PC-9 (cell line): ENCODE results near the gene ICAM2. TPM values are rescaled to one million over a fixed set of nuclear protein-coding genes. Genes with fewer than 3 reads are reported as not detected.
"Not testable (repeated sequence)": the region's sequence is repeated elsewhere in the genome, so short reads cannot be mapped to it uniquely, and the experiment has no call there.

Experiments used
- BruUV-seq: library from RNA; stranded (reverse); fragments of 400-500 nt; replicated peaks from 2 replicates; lab custom pipeline; 2021; lab: Mats Ljungman, UMichigan
- CTCF ChIA-PET: fragments of 300-600 bp; sonication (Branson Sonifier 250); formaldehyde crosslinking; loops from one replicate; lab custom pipeline; 2022; ENCODE audit warnings: antibody characterized with exemption; lab: Charles Lee
- POLR2A ChIA-PET: fragments of 300-600 bp; sonication (Branson Sonifier 250); formaldehyde crosslinking; loops from one replicate; lab custom pipeline; 2022; ENCODE audit warnings: antibody characterized with exemption; ENCODE audit not compliant: unreplicated experiment; lab: Charles Lee
- DNase-seq, 2 experiments: peaks; one replicate each; pipeline versions ENCODE4 v3.0.0 to v3.0.0-alpha.2; 2015 to 2022; ENCODE audit warnings: mixed read lengths in 1 of 2
- H2AFZ ChIP-seq: fragments of 200-600 bp; sonication (generic); 2 replicates; pipeline ENCODE4 v1.8.1; 2017; ENCODE audit warnings: antibody characterized with exemption
- H3F3A ChIP-seq: fragments of 200-600 bp; sonication (generic); 2 replicates; pipeline ENCODE4 v1.8.1; 2017; ENCODE audit warnings: antibody characterized with exemption, mild to moderate bottlenecking, low read depth; ENCODE audit not compliant: insufficient read depth
- H3K27ac ChIP-seq: fragments of 200-600 bp; sonication (generic); 2 replicates; pipeline ENCODE4 v1.6.1; 2016; ENCODE audit warnings: mixed run types
- H3K27me3 ChIP-seq: fragments of 200-600 bp; sonication (generic); 2 replicates; pipeline ENCODE4 v1.6.1; 2016; ENCODE audit warnings: low read depth, mixed run types; ENCODE audit not compliant: insufficient read depth
- H3K36me3 ChIP-seq: fragments of 200-600 bp; sonication (generic); 2 replicates; pipeline ENCODE4 v1.6.1; 2016; ENCODE audit warnings: low read depth, mixed run types
- H3K4me1 ChIP-seq: fragments of 200-600 bp; sonication (generic); replicated peaks from 2 replicates; pipeline ENCODE4 v1.6.1; 2016; ENCODE audit warnings: mixed run types; ENCODE audit not compliant: insufficient read depth
- H3K4me2 ChIP-seq: fragments of 200-600 bp; sonication (generic); 2 replicates; pipeline ENCODE4 v1.6.1; 2017; ENCODE audit warnings: mixed run types
- H3K4me3 ChIP-seq: fragments of 200-600 bp; sonication (generic); 2 replicates; pipeline ENCODE4 v1.6.1; 2016; ENCODE audit warnings: mixed run types
- H3K79me2 ChIP-seq: fragments of 200-600 bp; sonication (generic); 2 replicates; pipeline ENCODE4 v1.6.1; 2017; ENCODE audit warnings: low read depth, mixed run types
- H3K9me2 ChIP-seq: fragments of 200-600 bp; sonication (generic); 2 replicates; pipeline ENCODE4 v1.8.1; 2017; ENCODE audit warnings: mild to moderate bottlenecking; ENCODE audit not compliant: insufficient read depth
- H3K9me3 ChIP-seq: fragments of 200-600 bp; sonication (generic); 2 replicates; pipeline ENCODE4 v1.8.1; 2016; ENCODE audit warnings: low read depth; ENCODE audit not compliant: insufficient read depth
- H4K20me1 ChIP-seq: fragments of 200-600 bp; sonication (generic); 2 replicates; pipeline ENCODE4 v1.8.1; 2017; ENCODE audit not compliant: insufficient read depth
- CTCF ChIP-seq: fragments of 200-600 bp; sonication (generic); conservative IDR thresholded peaks from 2 replicates; pipeline ENCODE4 v1.6.1; 2017; ENCODE audit warnings: mixed run types, antibody characterized with exemption, mild to moderate bottlenecking, moderate library complexity
- EZH2 ChIP-seq: fragments of 200-600 bp; sonication (generic); IDR thresholded peaks from 2 replicates; pipeline ENCODE4 v1.8.0; 2017; ENCODE audit warnings: antibody characterized with exemption, low read depth
- intact Hi-C: fragments of 100-400 bp; cut with micrococcal nuclease; formaldehyde crosslinking; loops from one replicate; pipeline ENCODE4 v1.10.0; 2022; ENCODE audit not compliant: unreplicated experiment
- total RNA-seq: library from RNA; stranded (reverse); gene quantifications from 2 replicates; pipeline ENCODE4 v1.2.3, GENCODE V29; 2021

Gene ICAM2
- total RNA-seq, 1 experiment from 2014 or later = 7.8 TPM

- no peak overlapping the region for H3K4me2 ChIP-seq
- TF ChIP-seq EZH2 (no peak), CTCF (no peak)
- no peaks in the 10 kb centered on the region for H3K79me2 ChIP-seq
- no peak overlapping the region for H3K27ac ChIP-seq
- peaks cover 6% of the 10 kb centered on the region; the same call in 1 of the 2 replicates for H3F3A ChIP-seq
- no peak overlapping the region for H2AFZ ChIP-seq
- no peak for DNase-seq
- no peaks in the 10 kb centered on the region for H3K9me3 ChIP-seq
- ChIA-PET CTCF (interaction anchor here (0.6 to 3.2 kb wide), 7 partner anchors 20 to 397 kb away, joined by 3 to 15 read pairs (median 4); no protein-coding TSS in a partner anchor), POLR2A (no interaction called here)
- H3K4me1 ChIP-seq = 0 out of 2 replicates have a peak, but pooled peaks cover 4% of the 10 kb centered on the region
- H3K9me2 ChIP-seq = no peaks in the 10 kb centered on the region
- no peaks in the 10 kb centered on the region for H3K36me3 ChIP-seq
- no peaks in the 10 kb centered on the region for H3K27me3 ChIP-seq
- H4K20me1 ChIP-seq = no peaks in the 10 kb centered on the region
- H3K4me3 ChIP-seq = no peak overlapping the region
- BruUV-seq = no TSS peak
- intact Hi-C loops = loop anchor here (1.0 kb wide), 2 partner anchors 74 to 106 kb away; no protein-coding TSS in a partner anchor
These were observed 4.6 kb upstream of the ICAM2 start for GRCh38 chr17:64024781-64025731.

GRCh38 chr17:64024215-64024654 is 3.8 kb upstream of the ICAM2 start:
- H3K36me3 ChIP-seq = no peaks in the 10 kb centered on the region
- POLR2A ChIA-PET = no interaction called here
- intact Hi-C loops = no loop called here
- no peak overlapping the region for H2AFZ ChIP-seq
- no peaks in the 10 kb centered on the region for H4K20me1 ChIP-seq
- CTCF ChIA-PET = interaction anchor here (3.2 kb wide), 1 partner anchor 104 kb away, joined by 15 read pairs; no protein-coding TSS in a partner anchor
- no peaks in the 10 kb centered on the region for H3K79me2 ChIP-seq
- H3K27me3 ChIP-seq = no peaks in the 10 kb centered on the region
- H3K9me2 ChIP-seq = no peaks in the 10 kb centered on the region
- no peaks in the 10 kb centered on the region for H3K9me3 ChIP-seq
- DNase-seq = no peak
- TF ChIP-seq CTCF (no peak), EZH2 (no peak)
- no TSS peak for BruUV-seq
- H3K4me3 ChIP-seq = no peak overlapping the region
- 0 out of 2 replicates have a peak, but pooled peaks cover 4% of the 10 kb centered on the region for H3K4me1 ChIP-seq
- H3F3A ChIP-seq = peaks cover 6% of the 10 kb centered on the region; the same call in 1 of the 2 replicates
- H3K4me2 ChIP-seq = no peak overlapping the region
- no peak overlapping the region for H3K27ac ChIP-seq

GRCh38 chr17:64022611-64023063 is 2.2 kb upstream of the ICAM2 start:
- no peak overlapping the region for H2AFZ ChIP-seq
- CTCF ChIA-PET = no interaction called here
- H3K79me2 ChIP-seq = no peaks in the 10 kb centered on the region
- no peak overlapping the region for H3K4me2 ChIP-seq
- no peaks in the 10 kb centered on the region for H4K20me1 ChIP-seq
- POLR2A ChIA-PET = interaction anchor here (0.7 kb wide), 1 partner anchor 125 kb away, joined by 4 read pairs; no protein-coding TSS in a partner anchor
- no peak overlapping the region for H3K27ac ChIP-seq
- BruUV-seq = no TSS peak
- TF ChIP-seq CTCF = no peak
- TF ChIP-seq EZH2 = no peak
- H3K27me3 ChIP-seq = no peaks in the 10 kb centered on the region
- H3F3A ChIP-seq = peaks cover 6% of the 10 kb centered on the region; the same call in 1 of the 2 replicates
- intact Hi-C loops = no loop called here
- DNase-seq = no peak
- no peak overlapping the region for H3K4me3 ChIP-seq
- no peaks in the 10 kb centered on the region for H3K9me3 ChIP-seq
- H3K9me2 ChIP-seq = no peaks in the 10 kb centered on the region
- 0 out of 2 replicates have a peak, but pooled peaks cover 4% of the 10 kb centered on the region for H3K4me1 ChIP-seq
- no peaks in the 10 kb centered on the region for H3K36me3 ChIP-seq

- CTCF ChIA-PET = interaction anchor here (0.6 to 1.4 kb wide), 4 partner anchors 52 to 131 kb away, joined by 3 to 24 read pairs (median 8); no protein-coding TSS in a partner anchor
- H3K27ac ChIP-seq, H3K4me1 ChIP-seq, H2AFZ ChIP-seq, H3F3A ChIP-seq, DNase-seq, H3K9me2 ChIP-seq, H3K4me2 ChIP-seq, H3K79me2 ChIP-seq, H4K20me1 ChIP-seq, H3K9me3 ChIP-seq, intact Hi-C loops, BruUV-seq, H3K36me3 ChIP-seq, H3K4me3 ChIP-seq, H3K27me3 ChIP-seq: not testable (repeated sequence)
- POLR2A ChIA-PET = interaction anchor here (0.5 kb wide), 1 partner anchor 1597 kb away, joined by 5 read pairs; no protein-coding TSS in a partner anchor
These were observed 877 bp downstream of the ICAM2 start for GRCh38 chr17:64019551-64019961.
